ACC112 (cell line): ENCODE measurements around the gene OSBPL9.
"Not testable (repeated sequence)": the region's sequence is repeated elsewhere in the genome, so short reads cannot be mapped to it uniquely, and the experiment has no call there.

Source experiments
- H2AFZ ChIP-seq: fragments of 200-600 bp; sonication (generic); one replicate; pipeline ENCODE4 v1.6.0; 2017; ENCODE audit warnings: antibody characterized with exemption, low read length; ENCODE audit not compliant: unreplicated experiment
- H3K27ac ChIP-seq: fragments of 200-600 bp; sonication (generic); 2 replicates; pipeline ENCODE4 v1.5.1; 2014; ENCODE audit warnings: low read depth, mild to moderate bottlenecking, antibody characterized with exemption, low read length, moderate library complexity
- H3K27me3 ChIP-seq: fragments of 200-600 bp; sonication (generic); 2 replicates; pipeline ENCODE4 v1.6.1; 2014; ENCODE audit warnings: mild to moderate bottlenecking, antibody characterized with exemption, low read length, moderate library complexity, mixed read lengths; ENCODE audit not compliant: insufficient read depth
- H3K36me3 ChIP-seq: fragments of 200-600 bp; sonication (generic); 2 replicates; pipeline ENCODE4 v1.6.1; 2016; ENCODE audit warnings: mild to moderate bottlenecking, antibody characterized with exemption, low read length, moderate library complexity, mixed read lengths; ENCODE audit not compliant: insufficient read depth
- H3K4me1 ChIP-seq: fragments of 200-600 bp; sonication (generic); one replicate; pipeline ENCODE4 v1.6.1; 2016; ENCODE audit warnings: low read length, mixed read lengths; ENCODE audit not compliant: insufficient read depth, unreplicated experiment, control insufficient read depth
- H3K4me3 ChIP-seq: fragments of 200-600 bp; sonication (generic); 2 replicates; pipeline ENCODE4 v1.5.1; 2014; ENCODE audit warnings: mild to moderate bottlenecking, low read depth, low read length
- H3K79me2 ChIP-seq: fragments of 200-600 bp; sonication (generic); one replicate; pipeline ENCODE4 v1.6.0; 2016; ENCODE audit warnings: low read length; ENCODE audit not compliant: control insufficient read depth, unreplicated experiment, insufficient read depth

The OSBPL9 gene

GRCh38 chr1:51636764-51637522, 20.1 kb downstream of the OSBPL9 start:
- no peak overlapping the region for H3K4me3 ChIP-seq
- no peak overlapping the region for H2AFZ ChIP-seq
- H3K79me2 ChIP-seq = peaks cover 43% of the 10 kb centered on the region
- no peaks in the 10 kb centered on the region for H3K36me3 ChIP-seq
- no peaks in the 10 kb centered on the region for H3K27me3 ChIP-seq
- peaks cover 27% of the 10 kb centered on the region for H3K4me1 ChIP-seq
- peak overlapping the region; percentile 71 for H3K27ac ChIP-seq

GRCh38 chr1:51638350-51638749, 21.5 kb downstream of the OSBPL9 start:
- Histone ChIP-seq H3K4me3 (no peak overlapping the region), H3K27ac (no peak overlapping the region), H2AFZ (no peak overlapping the region), H3K79me2 (peaks cover 46% of the 10 kb centered on the region), H3K27me3 (no peaks in the 10 kb centered on the region), H3K4me1 (peaks cover 42% of the 10 kb centered on the region), H3K36me3 (no peaks in the 10 kb centered on the region)

- H3K4me1 ChIP-seq = peaks cover 54% of the 10 kb centered on the region
- no peaks in the 10 kb centered on the region for H3K27me3 ChIP-seq
- H2AFZ ChIP-seq = no peak overlapping the region
- H3K27ac ChIP-seq = no peak overlapping the region
- no peak overlapping the region for H3K4me3 ChIP-seq
- H3K36me3 ChIP-seq = no peaks in the 10 kb centered on the region
- peaks cover 42% of the 10 kb centered on the region for H3K79me2 ChIP-seq
Measured at GRCh38 chr1:51639694-51640093, 22.8 kb downstream of the OSBPL9 start.

GRCh38 chr1:51641096-51641495, 24.2 kb downstream of the OSBPL9 start:
- no peaks in the 10 kb centered on the region for H3K36me3 ChIP-seq
- H3K27ac ChIP-seq = no peak overlapping the region
- H3K79me2 ChIP-seq = peaks cover 44% of the 10 kb centered on the region
- no peak overlapping the region for H3K4me3 ChIP-seq
- no peak overlapping the region for H2AFZ ChIP-seq
- no peaks in the 10 kb centered on the region for H3K27me3 ChIP-seq
- H3K4me1 ChIP-seq = peaks cover 61% of the 10 kb centered on the region

GRCh38 chr1:51642739-51643142, 25.8 kb downstream of the OSBPL9 start:
- H3K4me3 ChIP-seq = no peak overlapping the region
- H3K27me3 ChIP-seq = no peaks in the 10 kb centered on the region
- no peaks in the 10 kb centered on the region for H3K36me3 ChIP-seq
- H3K79me2 ChIP-seq = peaks cover 50% of the 10 kb centered on the region
- peaks cover 50% of the 10 kb centered on the region for H3K4me1 ChIP-seq
- no peak overlapping the region for H2AFZ ChIP-seq
- peak overlapping the region; percentile 81 for H3K27ac ChIP-seq

GRCh38 chr1:51643362-51643761, 26.5 kb downstream of the OSBPL9 start:
- Histone ChIP-seq H3K4me3 (no peak overlapping the region), H2AFZ (no peak overlapping the region), H3K36me3 (no peaks in the 10 kb centered on the region), H3K27me3 (no peaks in the 10 kb centered on the region), H3K79me2 (peaks cover 48% of the 10 kb centered on the region), H3K4me1 (peaks cover 54% of the 10 kb centered on the region), H3K27ac (peak overlapping the region; percentile 81)

GRCh38 chr1:51644020-51644419, 27.1 kb downstream of the OSBPL9 start:
- no peak overlapping the region for H2AFZ ChIP-seq
- H3K4me1 ChIP-seq = peaks cover 60% of the 10 kb centered on the region
- peaks cover 46% of the 10 kb centered on the region for H3K79me2 ChIP-seq
- H3K27me3 ChIP-seq = no peaks in the 10 kb centered on the region
- peak overlapping the region; percentile 81 for H3K27ac ChIP-seq
- H3K4me3 ChIP-seq = no peak overlapping the region
- no peaks in the 10 kb centered on the region for H3K36me3 ChIP-seq

GRCh38 chr1:51644533-51645197, 27.8 kb downstream of the OSBPL9 start:
- H3K36me3 ChIP-seq = no peaks in the 10 kb centered on the region
- peak overlapping the region; percentile 81 for H3K27ac ChIP-seq
- H3K27me3 ChIP-seq = no peaks in the 10 kb centered on the region
- peaks cover 43% of the 10 kb centered on the region for H3K79me2 ChIP-seq
- H3K4me3 ChIP-seq = peak overlapping the region; percentile 38; the same call in 1 of the 2 replicates
- no peak overlapping the region for H2AFZ ChIP-seq
- peaks cover 63% of the 10 kb centered on the region for H3K4me1 ChIP-seq

- H3K79me2 ChIP-seq = peaks cover 44% of the 10 kb centered on the region
- H3K4me3 ChIP-seq, H3K36me3 ChIP-seq, H3K27me3 ChIP-seq, H3K27ac ChIP-seq, H2AFZ ChIP-seq: not testable (repeated sequence)
- peaks cover 70% of the 10 kb centered on the region for H3K4me1 ChIP-seq
Measured at GRCh38 chr1:51646592-51646991, 29.7 kb downstream of the OSBPL9 start.

- Histone ChIP-seq H3K27me3 (no peaks in the 10 kb centered on the region), H3K4me1 (peaks cover 52% of the 10 kb centered on the region), H2AFZ (no peak overlapping the region), H3K36me3 (no peaks in the 10 kb centered on the region), H3K27ac (peak overlapping the region; percentile 62), H3K79me2 (peaks cover 38% of the 10 kb centered on the region), H3K4me3 (peak overlapping the region; percentile 13; the same call in 1 of the 2 replicates)
Measured at GRCh38 chr1:51648180-51649109, 31.6 kb downstream of the OSBPL9 start.
